IgD-negative memory B cell (primary cell): ENCODE measurements around the gene CCNI2. TPM values are rescaled to one million over a fixed set of nuclear protein-coding genes. Genes with fewer than 3 reads are reported as not detected.

Source experiments
- H3K27ac Mint-ChIP-seq, 3 donors: one replicate each; pipeline ENCODE4 v1.8.0; 2020 to 2022; ENCODE audit warnings: mild to moderate bottlenecking in 3 of 3, mixed read lengths in 3 of 3, moderate library complexity in 1 of 3
- H3K27me3 Mint-ChIP-seq: one replicate; pipeline ENCODE4 v1.8.0; 2021; ENCODE audit warnings: mixed read lengths
- H3K36me3 Mint-ChIP-seq: one replicate; pipeline ENCODE4 v1.8.0; 2020; ENCODE audit warnings: mild to moderate bottlenecking, mixed read lengths
- H3K4me1 Mint-ChIP-seq, 3 donors: one replicate each; pipeline ENCODE4 v1.8.0; 2020 to 2022; ENCODE audit warnings: mixed read lengths in 3 of 3, mild to moderate bottlenecking in 1 of 3
- H3K4me3 Mint-ChIP-seq, 4 donors: one replicate each; pipeline ENCODE4 v1.8.0; 2020 to 2022; ENCODE audit warnings: mild to moderate bottlenecking in 4 of 4, mixed read lengths in 4 of 4, moderate library complexity in 3 of 4
- H3K9me3 Mint-ChIP-seq, 3 donors: one replicate each; pipeline ENCODE4 v1.8.0; 2020 to 2021; ENCODE audit warnings: mixed read lengths in 3 of 3, mild to moderate bottlenecking in 1 of 3
- polyA plus RNA-seq: library from polyadenylated mRNA; unstranded; fragments of 300-500 nt; fragmentation: Illumina TruSeq; gene quantifications from one replicate; pipeline ENCODE4 v1.2.3, GENCODE V29; 2021

CCNI2 gene
- 0.51 TPM for polyA plus RNA-seq

- peaks cover 2% of the 10 kb centered on the region for H3K27me3 Mint-ChIP-seq
- H3K36me3 Mint-ChIP-seq = no peaks in the 10 kb centered on the region
- no peak within 1 kb of the TSS for H3K27ac Mint-ChIP-seq
Measured at GRCh38 chr5:132746954-132747615, at the start of gene CCNI2. TSS of gene CCNI2 (plus strand) at chr5:132747426. CDS start at chr5:132747496, 70 bp downstream.

GRCh38 chr5:132704875-132705274 lies 42.4 kb upstream of the CCNI2 start:
- Mint-ChIP-seq H3K27me3 (no peaks in the 10 kb centered on the region), H3K4me3 (no peak overlapping the region), H3K36me3 (peaks cover 8% of the 10 kb centered on the region), H3K4me1 (no peaks in the 10 kb centered on the region), H3K27ac (no peak overlapping the region), H3K9me3 (no peaks in the 10 kb centered on the region)

More at GRCh38 chr5:132746954-132747615, at the start of gene CCNI2:
- Mint-ChIP-seq H3K9me3 (peaks cover 0 to 5% (median 0%) of the 10 kb centered on the region in 3 donors), H3K4me3 (peak within 1 kb of the TSS; percentile 73 to 93 (median 80)), H3K4me1 (peaks cover 5 to 14% (median 9%) of the 10 kb centered on the region in 3 donors)

GRCh38 chr5:132708645-132709044 lies 38.6 kb upstream of the CCNI2 start:
- Mint-ChIP-seq H3K9me3 (no peaks in the 10 kb centered on the region), H3K27ac (no peak overlapping the region), H3K4me1 (no peaks in the 10 kb centered on the region), H3K27me3 (no peaks in the 10 kb centered on the region), H3K36me3 (peaks cover 6% of the 10 kb centered on the region), H3K4me3 (no peak overlapping the region)

- H3K4me3 Mint-ChIP-seq = peak overlapping the region in 1 of 4 donors; percentile 23
- H3K9me3 Mint-ChIP-seq = no peaks in the 10 kb centered on the region
- H3K27ac Mint-ChIP-seq = no peak overlapping the region
- H3K27me3 Mint-ChIP-seq = no peaks in the 10 kb centered on the region
- H3K4me1 Mint-ChIP-seq = peaks cover 0 to 2% (median 0%) of the 10 kb centered on the region in 3 donors
- H3K36me3 Mint-ChIP-seq = peaks cover 4% of the 10 kb centered on the region
Measured at GRCh38 chr5:132714456-132715307, 32.5 kb upstream of the CCNI2 start.

GRCh38 chr5:132718544-132719312 lies 28.5 kb upstream of the CCNI2 start:
- Mint-ChIP-seq H3K27me3 (no peaks in the 10 kb centered on the region), H3K4me3 (no peak overlapping the region), H3K4me1 (peaks cover 0 to 2% (median 0%) of the 10 kb centered on the region in 3 donors), H3K36me3 (peaks cover 4% of the 10 kb centered on the region), H3K27ac (peak overlapping the region in 1 of 3 donors; percentile 71), H3K9me3 (no peaks in the 10 kb centered on the region)

- Mint-ChIP-seq H3K27me3 (no peaks in the 10 kb centered on the region), H3K27ac (no peak overlapping the region), H3K4me1 (no peaks in the 10 kb centered on the region), H3K36me3 (peaks cover 9% of the 10 kb centered on the region), H3K4me3 (no peak overlapping the region), H3K9me3 (no peaks in the 10 kb centered on the region)
Measured at GRCh38 chr5:132725745-132726144, 21.5 kb upstream of the CCNI2 start.

GRCh38 chr5:132729896-132730295 lies 17.3 kb upstream of the CCNI2 start:
- no peaks in the 10 kb centered on the region for H3K4me1 Mint-ChIP-seq
- H3K36me3 Mint-ChIP-seq = peaks cover 6% of the 10 kb centered on the region

GRCh38 chr5:132733499-132734148 lies 13.6 kb upstream of the CCNI2 start:
- H3K36me3 Mint-ChIP-seq = peaks cover 2% of the 10 kb centered on the region
- H3K4me3 Mint-ChIP-seq = peak overlapping the region in 1 of 4 donors; percentile 22
- peaks cover 7 to 18% (median 11%) of the 10 kb centered on the region in 3 donors for H3K4me1 Mint-ChIP-seq
- H3K27ac Mint-ChIP-seq = no peak overlapping the region
- H3K27me3 Mint-ChIP-seq = no peaks in the 10 kb centered on the region
- H3K9me3 Mint-ChIP-seq = no peaks in the 10 kb centered on the region

More at GRCh38 chr5:132729896-132730295, 17.3 kb upstream of the CCNI2 start:
- no peak overlapping the region for H3K4me3 Mint-ChIP-seq
- H3K27me3 Mint-ChIP-seq = no peaks in the 10 kb centered on the region
- H3K27ac Mint-ChIP-seq = no peak overlapping the region
- H3K9me3 Mint-ChIP-seq = no peaks in the 10 kb centered on the region

- H3K36me3 Mint-ChIP-seq = peaks cover 2% of the 10 kb centered on the region
- H3K9me3 Mint-ChIP-seq = no peaks in the 10 kb centered on the region
- H3K4me1 Mint-ChIP-seq = peaks cover 7 to 18% (median 11%) of the 10 kb centered on the region in 3 donors
- no peaks in the 10 kb centered on the region for H3K27me3 Mint-ChIP-seq
- H3K4me3 Mint-ChIP-seq = peak overlapping the region in 1 of 4 donors; percentile 92
- H3K27ac Mint-ChIP-seq = no peak overlapping the region
Measured at GRCh38 chr5:132734687-132735086, 12.5 kb upstream of the CCNI2 start.

- peak within 1 kb of the TSS; percentile 92 to 97 (median 96) for H3K4me3 Mint-ChIP-seq
- H3K4me1 Mint-ChIP-seq = peaks cover 7 to 18% (median 11%) of the 10 kb centered on the region in 3 donors
- peak within 1 kb of the TSS; percentile 75 to 97 (median 93) for H3K27ac Mint-ChIP-seq
- peaks cover 2% of the 10 kb centered on the region for H3K27me3 Mint-ChIP-seq
- H3K36me3 Mint-ChIP-seq = no peaks in the 10 kb centered on the region
- no peaks in the 10 kb centered on the region for H3K9me3 Mint-ChIP-seq
Measured at GRCh38 chr5:132736853-132737833, 10.1 kb upstream of the CCNI2 start, which contains the start of gene KIF3A. TSS of gene KIF3A (minus strand) at chr5:132737546. CDS start at chr5:132737419, 127 bp downstream.

GRCh38 chr5:132737982-132738681 lies 9.1 kb upstream of the CCNI2 start:
- H3K36me3 Mint-ChIP-seq = no peaks in the 10 kb centered on the region
- H3K4me3 Mint-ChIP-seq = peak overlapping the region; percentile 92 to 97 (median 96)
- peaks cover 0 to 3% (median 0%) of the 10 kb centered on the region in 3 donors for H3K9me3 Mint-ChIP-seq
- peak overlapping the region; percentile 75 to 97 (median 93) for H3K27ac Mint-ChIP-seq
- peaks cover 7 to 18% (median 11%) of the 10 kb centered on the region in 3 donors for H3K4me1 Mint-ChIP-seq
- peaks cover 2% of the 10 kb centered on the region for H3K27me3 Mint-ChIP-seq

GRCh38 chr5:132739232-132739631 lies 8.0 kb upstream of the CCNI2 start:
- Mint-ChIP-seq H3K36me3 (no peaks in the 10 kb centered on the region), H3K9me3 (peaks cover 0 to 3% (median 0%) of the 10 kb centered on the region in 3 donors), H3K27ac (peak overlapping the region in 1 of 3 donors; percentile 81), H3K4me1 (peaks cover 7 to 18% (median 11%) of the 10 kb centered on the region in 3 donors), H3K4me3 (peak overlapping the region in 1 of 4 donors; percentile 92), H3K27me3 (peaks cover 2% of the 10 kb centered on the region)

GRCh38 chr5:132742158-132742557 lies 5.1 kb upstream of the CCNI2 start:
- no peak overlapping the region for H3K4me3 Mint-ChIP-seq
- H3K27me3 Mint-ChIP-seq = peaks cover 4% of the 10 kb centered on the region
- no peaks in the 10 kb centered on the region for H3K36me3 Mint-ChIP-seq
- no peak overlapping the region for H3K27ac Mint-ChIP-seq
- H3K4me1 Mint-ChIP-seq = peaks cover 4 to 10% (median 6%) of the 10 kb centered on the region in 3 donors
- peaks cover 0 to 5% (median 0%) of the 10 kb centered on the region in 3 donors for H3K9me3 Mint-ChIP-seq
